Breast epithelium (tissue), 4 donors: ENCODE results near the gene CLTCL1. TPM values are rescaled to one million over a fixed set of nuclear protein-coding genes. Genes with fewer than 3 reads are reported as not detected.

Source experiments
- DNase-seq, 2 donors: peaks; one replicate each; pipeline ENCODE4 v3.0.0-alpha.2; 2019; ENCODE audit warnings: low spot score in 2 of 2
- H3K27ac ChIP-seq, 2 donors: fragments of 200-600 bp; sonication (generic) in 1 of 2; one replicate each; pipeline ENCODE4 v1.5.1; 2016 to 2019; ENCODE audit warnings: mild to moderate bottlenecking in 1 of 2
- H3K27me3 ChIP-seq, 2 donors: fragments of 200-600 bp; sonication (generic) in 1 of 2; one replicate each; pipeline versions ENCODE4 v1.5.1 to v1.6.0; 2017 to 2019; ENCODE audit warnings: control low read depth in 1 of 2, mild to moderate bottlenecking in 1 of 2
- H3K36me3 ChIP-seq: fragments of 200-600 bp; one replicate; pipeline ENCODE4 v1.5.1; 2019
- H3K4me1 ChIP-seq, 2 donors: fragments of 200-600 bp; sonication (generic); one replicate each; pipeline ENCODE4 v1.5.1; 2016 to 2019; ENCODE audit warnings: control low read depth in 1 of 2
- H3K4me3 ChIP-seq, 3 donors: fragments of 200-600 bp; sonication (generic); 1 replicate in 2 of 3; 2 replicates in 1 of 3; pipeline ENCODE4 v1.5.1; 2016 to 2019; ENCODE audit warnings: mild to moderate bottlenecking in 3 of 3, moderate library complexity in 2 of 3
- H3K9me3 ChIP-seq, 2 donors: fragments of 200-600 bp; sonication (generic) in 1 of 2; one replicate each; pipeline ENCODE4 v1.5.1; 2016 to 2019; ENCODE audit warnings: control low read depth in 1 of 2
- CTCF ChIP-seq, 3 donors: fragments of 450-650 bp; IDR thresholded peaks; one replicate each; pipeline ENCODE4 v1.5.1; 2016 to 2017; ENCODE audit warnings: antibody characterized with exemption in 3 of 3, mild to moderate bottlenecking in 3 of 3, moderate library complexity in 3 of 3
- POLR2A ChIP-seq: fragments of 450-650 bp; IDR thresholded peaks from one replicate; pipeline ENCODE4 v1.6.1; 2016; ENCODE audit warnings: antibody characterized with exemption, mild to moderate bottlenecking, moderate library complexity
- POLR2AphosphoS5 ChIP-seq, 3 donors: sonication (generic); formaldehyde crosslinking; IDR thresholded peaks; one replicate each; pipeline ENCODE4 v1.6.1; 2017; ENCODE audit warnings: antibody characterized with exemption in 3 of 3
- intact Hi-C: fragments of 100-400 bp; cut with DNase I; formaldehyde crosslinking; loops from one replicate; pipeline ENCODE4 v1.15.1; 2023; ENCODE audit warnings: low total_unique reads
- total RNA-seq, 3 donors: library from RNA; depleted of rRNA; stranded (reverse); fragments of >200 nt; gene quantifications; one replicate each; pipeline ENCODE4 v1.1.0, GENCODE V29; 2016

CLTCL1 gene
- total RNA-seq, 3 donors from 2014 or later: 2.8 to 27.0 (median 8.2) TPM

GRCh38 chr22:19136915-19137314, 154.6 kb downstream of the CLTCL1 start:
- intact Hi-C loops: no loop called here
- no peak for DNase-seq
- Histone ChIP-seq H3K9me3 (no peaks in the 10 kb centered on the region), H3K27ac (no peak overlapping the region), H3K4me3 (no peak overlapping the region), H3K36me3 (peaks cover 13% of the 10 kb centered on the region), H3K27me3 (no peaks in the 10 kb centered on the region), H3K4me1 (no peaks in the 10 kb centered on the region)
- TF ChIP-seq CTCF (IDR thresholded peaks at IDR 0.05) (no peak), POLR2A (no peak), POLR2AphosphoS5 (IDR thresholded peaks at IDR 0.05) (no peak)

GRCh38 chr22:19134874-19135273, 156.6 kb downstream of the CLTCL1 start:
- Histone ChIP-seq H3K27ac (no peak overlapping the region), H3K27me3 (no peaks in the 10 kb centered on the region), H3K4me3 (no peak overlapping the region), H3K4me1 (no peaks in the 10 kb centered on the region), H3K36me3 (peaks cover 13% of the 10 kb centered on the region), H3K9me3 (no peaks in the 10 kb centered on the region)
- TF ChIP-seq POLR2A: no peak
- TF ChIP-seq CTCF (IDR thresholded peaks at IDR 0.05): no peak
- no peak for TF ChIP-seq POLR2AphosphoS5 (IDR thresholded peaks at IDR 0.05)
- intact Hi-C loops: no loop called here
- DNase-seq: no peak

GRCh38 chr22:19134176-19134831, 157.2 kb downstream of the CLTCL1 start:
- TF ChIP-seq POLR2AphosphoS5 (IDR thresholded peaks at IDR 0.05) (no peak), CTCF (IDR thresholded peaks at IDR 0.05) (no peak), POLR2A (no peak)
- Histone ChIP-seq H3K4me3 (no peak overlapping the region), H3K27ac (no peak overlapping the region), H3K9me3 (no peaks in the 10 kb centered on the region), H3K4me1 (no peaks in the 10 kb centered on the region), H3K27me3 (no peaks in the 10 kb centered on the region), H3K36me3 (peaks cover 13% of the 10 kb centered on the region)
- no peak for DNase-seq
- intact Hi-C loops: no loop called here

- H3K27me3 ChIP-seq: no peaks in the 10 kb centered on the region
- TF ChIP-seq POLR2A: no peak
- no peak for TF ChIP-seq POLR2AphosphoS5 (IDR thresholded peaks at IDR 0.05)
- no peak for TF ChIP-seq CTCF (IDR thresholded peaks at IDR 0.05)
- H3K27ac ChIP-seq: no peak overlapping the region
- no peaks in the 10 kb centered on the region for H3K4me1 ChIP-seq
- no peak for DNase-seq
- intact Hi-C loops: no loop called here
- H3K9me3 ChIP-seq: no peaks in the 10 kb centered on the region
- peaks cover 13% of the 10 kb centered on the region for H3K36me3 ChIP-seq
- no peak overlapping the region for H3K4me3 ChIP-seq
Observed at GRCh38 chr22:19133561-19133960, 158.0 kb downstream of the CLTCL1 start.

GRCh38 chr22:19132693-19133400, 158.7 kb downstream of the CLTCL1 start:
- Histone ChIP-seq H3K27me3 (no peaks in the 10 kb centered on the region), H3K27ac (no peak overlapping the region), H3K9me3 (no peaks in the 10 kb centered on the region), H3K36me3 (peaks cover 13% of the 10 kb centered on the region), H3K4me3 (no peak overlapping the region), H3K4me1 (no peaks in the 10 kb centered on the region)
- no peak for TF ChIP-seq POLR2AphosphoS5 (IDR thresholded peaks at IDR 0.05)
- TF ChIP-seq CTCF (IDR thresholded peaks at IDR 0.05): no peak
- no peak for TF ChIP-seq POLR2A
- intact Hi-C loops: no loop called here
- DNase-seq: no peak
